ENCODE data around the gene MTG1. TPM values are rescaled to one million over a fixed set of nuclear protein-coding genes. Genes with fewer than 3 reads are reported as not detected.

Gene MTG1
- total RNA-seq, 1 donor from 2014 or later = 57.5 TPM

- DNase-seq (ENCODE audit: extremely low spot score in 2 of 2) = no peak
- intact Hi-C loops (cut with DNase I) = no loop called here
- Histone ChIP-seq H3K36me3 (no peaks in the 10 kb centered on the region), H3K9me3 (peaks cover 9% of the 10 kb centered on the region), H3K27ac (no peak overlapping the region), H3K4me3 (no peak overlapping the region), H3K27me3 (no peaks in the 10 kb centered on the region), H3K4me1 (no peaks in the 10 kb centered on the region)
- no peak for TF ChIP-seq CTCF (IDR thresholded peaks at IDR 0.05)
- no peak for TF ChIP-seq POLR2A (IDR thresholded peaks at IDR 0.05)
- TF ChIP-seq POLR2AphosphoS5 (IDR thresholded peaks at IDR 0.05; ENCODE audit: insufficient read depth in 1 of 2, low read depth in 1 of 2) = no peak
Observed at GRCh38 chr10:133442191-133442966, 48.4 kb downstream of the MTG1 start.

GRCh38 chr10:133442967-133443924, 49.3 kb downstream of the MTG1 start:
- Histone ChIP-seq H3K4me1 (no peaks in the 10 kb centered on the region), H3K27ac (no peak overlapping the region), H3K4me3 (no peak overlapping the region), H3K9me3 (peaks cover 17% of the 10 kb centered on the region), H3K36me3 (no peaks in the 10 kb centered on the region), H3K27me3 (no peaks in the 10 kb centered on the region)
- DNase-seq (ENCODE audit: extremely low spot score in 2 of 2) = peak in 1 of 2 donors; percentile 84
- TF ChIP-seq CTCF (IDR thresholded peaks at IDR 0.05) (no peak), POLR2AphosphoS5 (IDR thresholded peaks at IDR 0.05; ENCODE audit: insufficient read depth in 1 of 2, low read depth in 1 of 2) (no peak), POLR2A (IDR thresholded peaks at IDR 0.05) (no peak)
- intact Hi-C loops (cut with DNase I) = no loop called here

- no peaks in the 10 kb centered on the region for H3K36me3 ChIP-seq
- peaks cover 18% of the 10 kb centered on the region for H3K9me3 ChIP-seq
- intact Hi-C loops (cut with DNase I) = no loop called here
- no peaks in the 10 kb centered on the region for H3K27me3 ChIP-seq
- H3K27ac ChIP-seq = no peak overlapping the region
- DNase-seq (ENCODE audit: extremely low spot score in 2 of 2) = no peak
- H3K4me1 ChIP-seq = no peaks in the 10 kb centered on the region
- TF ChIP-seq POLR2A (IDR thresholded peaks at IDR 0.05) (no peak), CTCF (IDR thresholded peaks at IDR 0.05) (no peak), POLR2AphosphoS5 (IDR thresholded peaks at IDR 0.05; ENCODE audit: insufficient read depth in 1 of 2, low read depth in 1 of 2) (no peak)
- no peak overlapping the region for H3K4me3 ChIP-seq
Observed at GRCh38 chr10:133444342-133445267, 50.6 kb downstream of the MTG1 start.

GRCh38 chr10:133445268-133445732, 51.3 kb downstream of the MTG1 start:
- intact Hi-C loops (cut with DNase I) = no loop called here
- Histone ChIP-seq H3K27ac (no peak overlapping the region), H3K27me3 (no peaks in the 10 kb centered on the region), H3K4me3 (no peak overlapping the region), H3K4me1 (no peaks in the 10 kb centered on the region), H3K36me3 (no peaks in the 10 kb centered on the region), H3K9me3 (peaks cover 18% of the 10 kb centered on the region)
- TF ChIP-seq CTCF (IDR thresholded peaks at IDR 0.05) (no peak), POLR2A (IDR thresholded peaks at IDR 0.05) (no peak), POLR2AphosphoS5 (IDR thresholded peaks at IDR 0.05; ENCODE audit: insufficient read depth in 1 of 2, low read depth in 1 of 2) (no peak)
- DNase-seq (ENCODE audit: extremely low spot score in 2 of 2) = no peak
